Thoracic aorta (tissue), 2 donors: Measurements from ENCODE around the gene GAL3ST1. TPM values are rescaled to one million over a fixed set of nuclear protein-coding genes. Genes with fewer than 3 reads are reported as not detected.
"Not testable (repeated sequence)": the region's sequence is repeated elsewhere in the genome, so short reads cannot be mapped to it uniquely, and the experiment has no call there.

Experiments used
- ATAC-seq: fragments of 150-250 bp; one replicate; pipeline ENCODE4 v1.8.0; 2017; ENCODE audit warnings: low read depth; ENCODE audit not compliant: insufficient number of reproducible peaks, low FRiP score
- DNase-seq: peaks from one replicate; pipeline ENCODE4 v3.0.0-alpha.2; 2020; ENCODE audit warnings: low spot score
- H3K27ac ChIP-seq, 2 donors: fragments of 200-600 bp; sonication (generic); 1 replicate in 1 of 2; 2 replicates in 1 of 2; pipeline ENCODE4 v1.5.1; 2016; ENCODE audit warnings: mild to moderate bottlenecking in 2 of 2, moderate library complexity in 2 of 2
- H3K27me3 ChIP-seq: fragments of 200-600 bp; sonication (generic); replicated peaks from 2 replicates; pipeline ENCODE4 v1.6.0; 2016; ENCODE audit warnings: mild to moderate bottlenecking; ENCODE audit not compliant: insufficient read depth
- H3K36me3 ChIP-seq: fragments of 200-600 bp; sonication (generic); one replicate; pipeline ENCODE4 v1.5.1; 2016
- H3K4me1 ChIP-seq, 2 donors: fragments of 200-600 bp; sonication (generic); 1 replicate in 1 of 2; 2 replicates in 1 of 2; pipeline versions ENCODE4 v1.5.1 to v1.6.0; 2016; ENCODE audit warnings: low read depth in 2 of 2, mild to moderate bottlenecking in 1 of 2; ENCODE audit not compliant: control insufficient read depth in 1 of 2
- H3K4me3 ChIP-seq: fragments of 200-600 bp; sonication (generic); 2 replicates; pipeline ENCODE4 v1.5.1; 2016; ENCODE audit warnings: mild to moderate bottlenecking
- H3K9me3 ChIP-seq: fragments of 200-600 bp; sonication (generic); 2 replicates; pipeline ENCODE4 v1.5.1; 2016
- total RNA-seq, 2 donors: library from RNA; depleted of rRNA; stranded (reverse); fragments of >200 nt; gene quantifications; one replicate each; pipeline versions ENCODE4 v1.1.0 to v1.2.3, GENCODE V29; 2016
- TF ChIP-seq, protein P1 (sequence below): fragments of 200-600 bp; sonication (generic); IDR thresholded peaks from one replicate; pipeline ENCODE4 v1.5.1; 2019; ENCODE audit warnings: antibody characterized with exemption

The GAL3ST1 gene
- total RNA-seq, 2 donors from 2014 or later = 1.5 to 2.2 TPM

- no peak overlapping the region for H3K27ac ChIP-seq
- TF ChIP-seq, protein P1, sequence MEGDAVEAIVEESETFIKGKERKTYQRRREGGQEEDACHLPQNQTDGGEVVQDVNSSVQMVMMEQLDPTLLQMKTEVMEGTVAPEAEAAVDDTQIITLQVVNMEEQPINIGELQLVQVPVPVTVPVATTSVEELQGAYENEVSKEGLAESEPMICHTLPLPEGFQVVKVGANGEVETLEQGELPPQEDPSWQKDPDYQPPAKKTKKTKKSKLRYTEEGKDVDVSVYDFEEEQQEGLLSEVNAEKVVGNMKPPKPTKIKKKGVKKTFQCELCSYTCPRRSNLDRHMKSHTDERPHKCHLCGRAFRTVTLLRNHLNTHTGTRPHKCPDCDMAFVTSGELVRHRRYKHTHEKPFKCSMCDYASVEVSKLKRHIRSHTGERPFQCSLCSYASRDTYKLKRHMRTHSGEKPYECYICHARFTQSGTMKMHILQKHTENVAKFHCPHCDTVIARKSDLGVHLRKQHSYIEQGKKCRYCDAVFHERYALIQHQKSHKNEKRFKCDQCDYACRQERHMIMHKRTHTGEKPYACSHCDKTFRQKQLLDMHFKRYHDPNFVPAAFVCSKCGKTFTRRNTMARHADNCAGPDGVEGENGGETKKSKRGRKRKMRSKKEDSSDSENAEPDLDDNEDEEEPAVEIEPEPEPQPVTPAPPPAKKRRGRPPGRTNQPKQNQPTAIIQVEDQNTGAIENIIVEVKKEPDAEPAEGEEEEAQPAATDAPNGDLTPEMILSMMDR = no peak
These were observed 9.7 kb downstream of the GAL3ST1 start for GRCh38 chr22:30564761-30565119.

DNA sequence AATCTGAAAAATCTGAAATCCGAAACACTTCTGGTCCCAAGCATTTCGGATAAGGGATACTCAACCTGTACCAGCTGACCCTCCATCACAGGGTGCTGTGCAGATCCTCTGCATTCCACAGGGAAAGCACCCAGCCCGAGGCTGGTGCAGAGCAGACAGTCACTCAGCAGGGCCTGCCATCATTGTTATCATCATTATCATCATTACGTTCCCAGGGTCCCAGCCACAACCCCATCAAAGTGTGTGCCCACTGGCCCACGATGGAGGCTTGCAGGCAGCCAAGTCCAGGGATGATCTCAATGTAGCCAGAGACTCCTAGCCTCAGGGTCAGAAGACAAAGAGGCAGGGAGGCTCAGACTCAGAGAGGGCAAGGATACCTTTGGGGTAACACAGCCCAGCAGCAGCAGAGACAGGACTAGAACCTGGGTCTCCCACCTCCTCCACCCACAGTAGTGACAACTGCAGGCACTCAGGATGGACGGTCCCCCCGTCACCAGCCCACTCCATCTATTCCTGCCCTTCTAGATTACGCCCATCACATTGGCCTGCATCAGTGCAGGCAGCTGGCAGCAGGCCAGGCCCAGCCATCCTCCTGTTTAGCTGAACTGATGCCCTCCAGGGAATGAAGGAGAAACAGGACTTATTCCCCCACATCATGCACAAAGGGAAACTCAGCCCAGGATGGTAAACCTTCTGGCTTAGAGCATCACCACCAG is 10.3 kb downstream of the GAL3ST1 start:
- Histone ChIP-seq H3K4me1 (no peaks in the 10 kb centered on the region), H3K9me3 (no peaks in the 10 kb centered on the region), H3K27ac (no peak overlapping the region), H3K36me3 (no peaks in the 10 kb centered on the region), H3K27me3 (no peaks in the 10 kb centered on the region), H3K4me3 (no peak overlapping the region)
- ATAC-seq = no peak
- TF ChIP-seq, protein P1 = no peak
- no peak for DNase-seq

More at GRCh38 chr22:30564761-30565119, 9.7 kb downstream of the GAL3ST1 start:
- Histone ChIP-seq H3K27me3 (no peaks in the 10 kb centered on the region), H3K4me1 (no peaks in the 10 kb centered on the region), H3K4me3 (no peak overlapping the region), H3K36me3 (no peaks in the 10 kb centered on the region), H3K9me3 (no peaks in the 10 kb centered on the region)
- no peak for DNase-seq
- ATAC-seq = no peak

DNA sequence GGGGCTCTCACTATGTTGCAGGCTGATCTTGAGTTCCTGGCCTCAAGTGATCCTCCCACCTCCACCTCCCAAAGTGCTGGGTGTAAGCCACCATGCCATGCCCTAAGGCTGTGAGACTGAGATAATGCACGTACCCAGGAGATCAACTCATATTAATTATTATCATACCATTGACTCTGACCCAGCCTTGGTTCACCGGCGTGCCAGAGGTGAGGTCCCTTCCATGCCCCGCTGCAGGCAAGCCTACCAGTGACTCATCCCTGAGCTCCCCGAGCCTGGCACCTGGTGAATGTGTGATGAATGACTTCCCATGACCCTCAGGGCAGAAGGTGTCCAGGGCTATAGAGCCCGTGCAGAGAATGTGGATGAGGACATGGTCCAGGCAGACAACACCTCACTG is 12.1 kb downstream of the GAL3ST1 start:
- no peaks in the 10 kb centered on the region for H3K9me3 ChIP-seq
- no peaks in the 10 kb centered on the region for H3K27me3 ChIP-seq
- no peaks in the 10 kb centered on the region for H3K36me3 ChIP-seq
- DNase-seq (no peak), ATAC-seq (no peak)
- H3K4me3 ChIP-seq = no peak overlapping the region
- TF ChIP-seq, protein P1 = no peak
- no peak overlapping the region for H3K27ac ChIP-seq
- H3K4me1 ChIP-seq = no peaks in the 10 kb centered on the region

- ATAC-seq (no peak), DNase-seq (no peak)
- Histone ChIP-seq H3K27ac (no peak overlapping the region), H3K36me3 (no peaks in the 10 kb centered on the region), H3K4me3 (no peak overlapping the region), H3K4me1 (no peaks in the 10 kb centered on the region), H3K9me3 (no peaks in the 10 kb centered on the region), H3K27me3 (no peaks in the 10 kb centered on the region)
- TF ChIP-seq, protein P1 = no peak
These were observed 12.9 kb downstream of the GAL3ST1 start for GRCh38 chr22:30561402-30562189.

- H3K9me3 ChIP-seq, ATAC-seq, H3K27ac ChIP-seq, H3K27me3 ChIP-seq, H3K36me3 ChIP-seq, H3K4me3 ChIP-seq, DNase-seq, H3K4me1 ChIP-seq: not testable (repeated sequence)
These were observed 13.7 kb downstream of the GAL3ST1 start for GRCh38 chr22:30560643-30561202.
